ENCODE data around the gene ARHGAP35. TPM values are rescaled to one million over a fixed set of nuclear protein-coding genes. Genes with fewer than 3 reads are reported as not detected.
A peak's percentile ranks its signal among the peaks of the same experiment; 100 is the strongest.
"Not testable (repeated sequence)": the region's sequence is repeated elsewhere in the genome, so short reads cannot be mapped to it uniquely, and the experiment has no call there.

The ARHGAP35 gene
- total RNA-seq, 1 experiment from 2014 or later: 49.5 TPM

- Histone ChIP-seq H3K4me3 (no peak overlapping the region), H3K27me3 (no peaks in the 10 kb centered on the region), H3K4me1 (peaks cover 16% of the 10 kb centered on the region), H3K9me3 (replicated peaks) (no peaks in the 10 kb centered on the region), H3K36me3 (no peaks in the 10 kb centered on the region; the same call in 1 of the 2 replicates), H3K27ac (no peak overlapping the region)
- DNase-seq: no peak
Measured at GRCh38 chr19:46875234-46875633, 14.4 kb downstream of the ARHGAP35 start.

- Histone ChIP-seq H3K4me3 (no peak overlapping the region), H3K36me3 (no peaks in the 10 kb centered on the region; the same call in 1 of the 2 replicates), H3K27ac (no peak overlapping the region), H3K4me1 (peaks cover 16% of the 10 kb centered on the region), H3K9me3 (replicated peaks) (no peaks in the 10 kb centered on the region), H3K27me3 (no peaks in the 10 kb centered on the region)
- no peak for DNase-seq
Measured at GRCh38 chr19:46875657-46876056, 14.9 kb downstream of the ARHGAP35 start.

DNA sequence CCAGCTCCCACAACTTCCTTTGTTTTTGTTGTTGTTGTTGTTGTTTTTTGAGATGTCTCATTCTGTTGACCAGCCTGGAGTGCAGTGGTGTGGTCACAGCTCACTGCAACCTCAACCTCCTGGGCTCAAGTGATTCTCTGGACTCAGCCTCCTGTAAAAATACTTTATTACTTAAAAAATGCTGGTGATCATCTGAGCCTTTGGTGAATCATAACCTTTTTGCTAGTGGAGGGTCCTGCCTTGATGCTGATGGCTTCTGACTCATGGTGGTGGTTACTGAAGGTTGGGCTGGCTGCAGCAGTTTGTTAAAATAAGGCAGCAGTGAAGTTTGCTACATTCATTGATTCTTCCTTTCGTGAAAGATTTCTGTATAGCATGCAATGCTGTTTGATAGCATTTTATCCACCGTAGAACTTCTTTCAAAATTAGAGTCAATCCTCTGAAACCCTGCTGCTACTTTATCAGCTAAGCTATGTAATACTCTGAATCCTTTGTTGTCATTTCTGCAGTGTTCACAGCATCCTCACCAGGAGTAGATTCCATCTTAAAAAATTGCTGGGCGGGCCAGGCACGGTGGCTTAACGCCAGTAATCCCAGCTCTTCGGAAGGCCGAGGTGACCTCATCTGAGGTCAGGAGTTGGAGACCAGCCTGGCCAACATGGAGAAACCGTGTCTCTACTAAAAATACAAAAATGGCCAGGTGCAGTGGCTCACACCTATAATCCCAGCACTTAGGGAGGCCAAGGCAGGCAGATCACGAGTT lies 18.0 kb downstream of the ARHGAP35 start:
- Histone ChIP-seq H3K27ac (peak overlapping the region; percentile 30), H3K36me3 (no peaks in the 10 kb centered on the region; the same call in 1 of the 2 replicates), H3K27me3 (no peaks in the 10 kb centered on the region), H3K4me1 (peaks cover 16% of the 10 kb centered on the region), H3K9me3 (replicated peaks) (no peaks in the 10 kb centered on the region), H3K4me3 (no peak overlapping the region)
- DNase-seq: peak; percentile 48 to 50

DNA sequence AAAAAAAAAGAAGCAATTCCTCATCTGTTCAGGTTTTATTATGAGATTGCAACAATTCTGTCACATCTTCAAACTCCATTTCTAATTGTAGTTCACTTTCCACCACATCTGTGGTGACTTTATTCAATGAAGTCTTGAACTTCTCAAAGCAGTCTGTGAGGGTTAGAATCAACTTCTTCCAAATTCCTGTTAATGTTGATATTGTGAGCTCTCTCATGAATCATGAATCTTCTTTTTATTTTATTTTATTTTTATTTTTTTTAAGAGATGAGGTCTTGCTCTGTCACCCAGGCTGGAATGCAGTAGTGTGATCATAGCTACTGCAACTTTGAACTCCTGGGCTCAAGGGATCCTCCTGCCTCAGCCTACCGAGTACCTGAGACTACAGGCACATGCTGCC lies 19.6 kb downstream of the ARHGAP35 start:
- DNase-seq: no peak
- H3K27ac ChIP-seq: no peak overlapping the region

DNA sequence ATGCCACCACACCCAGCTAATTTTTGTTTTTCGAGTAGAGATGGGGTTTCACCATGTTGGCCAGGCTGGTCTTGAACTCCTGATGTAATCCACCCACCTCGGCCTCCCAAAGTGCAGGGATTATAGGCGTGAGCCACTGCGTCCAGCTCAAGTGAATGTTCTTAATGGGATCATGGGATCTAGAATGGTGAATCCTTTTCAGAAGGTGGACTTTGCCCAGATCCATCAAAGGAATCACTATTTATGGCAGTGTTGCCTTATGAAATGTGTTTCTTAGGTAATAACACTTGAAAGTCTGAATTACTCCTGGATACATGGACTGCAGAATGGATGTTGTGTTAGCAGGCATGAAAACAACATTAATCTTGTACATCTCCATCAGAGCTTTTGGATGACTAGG lies 20.3 kb downstream of the ARHGAP35 start:
- Histone ChIP-seq H3K27ac (no peak overlapping the region), H3K36me3 (no peaks in the 10 kb centered on the region; the same call in 1 of the 2 replicates), H3K9me3 (replicated peaks) (no peaks in the 10 kb centered on the region), H3K4me1 (peaks cover 13% of the 10 kb centered on the region), H3K4me3 (no peak overlapping the region), H3K27me3 (no peaks in the 10 kb centered on the region)
- DNase-seq: no peak

More for the DNA sequence above, 19.6 kb downstream of the ARHGAP35 start:
- H3K4me3 ChIP-seq: no peak overlapping the region
- H3K27me3 ChIP-seq: no peaks in the 10 kb centered on the region
- H3K4me1 ChIP-seq: peaks cover 13% of the 10 kb centered on the region
- no peaks in the 10 kb centered on the region; the same call in 1 of the 2 replicates for H3K36me3 ChIP-seq
- no peaks in the 10 kb centered on the region for H3K9me3 ChIP-seq (replicated peaks)

DNA sequence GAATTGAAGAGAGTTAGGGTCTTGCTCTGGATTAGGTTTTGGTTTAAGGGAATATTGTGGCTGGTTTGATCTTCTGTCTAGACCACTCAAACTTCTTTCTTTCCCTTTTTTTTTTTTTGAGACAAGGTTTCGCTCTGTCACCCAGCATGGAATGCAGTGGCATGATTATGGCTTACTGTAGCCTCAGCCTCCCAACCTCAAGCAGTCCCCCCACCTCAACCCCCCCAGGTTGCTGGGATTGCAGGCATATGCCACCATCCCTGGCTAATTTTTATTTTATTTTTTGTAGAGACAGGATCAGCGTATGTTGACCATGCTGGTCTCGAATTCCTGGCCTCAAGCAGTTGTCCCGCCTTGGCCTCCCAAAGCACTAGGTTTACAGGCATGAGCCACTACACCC lies 21.2 kb downstream of the ARHGAP35 start:
- no peak overlapping the region for H3K4me3 ChIP-seq
- H3K27me3 ChIP-seq: no peaks in the 10 kb centered on the region
- no peak for DNase-seq
- H3K9me3 ChIP-seq (replicated peaks): no peaks in the 10 kb centered on the region
- H3K27ac ChIP-seq: no peak overlapping the region
- H3K36me3 ChIP-seq: no peaks in the 10 kb centered on the region
- peaks cover 13% of the 10 kb centered on the region for H3K4me1 ChIP-seq

DNA sequence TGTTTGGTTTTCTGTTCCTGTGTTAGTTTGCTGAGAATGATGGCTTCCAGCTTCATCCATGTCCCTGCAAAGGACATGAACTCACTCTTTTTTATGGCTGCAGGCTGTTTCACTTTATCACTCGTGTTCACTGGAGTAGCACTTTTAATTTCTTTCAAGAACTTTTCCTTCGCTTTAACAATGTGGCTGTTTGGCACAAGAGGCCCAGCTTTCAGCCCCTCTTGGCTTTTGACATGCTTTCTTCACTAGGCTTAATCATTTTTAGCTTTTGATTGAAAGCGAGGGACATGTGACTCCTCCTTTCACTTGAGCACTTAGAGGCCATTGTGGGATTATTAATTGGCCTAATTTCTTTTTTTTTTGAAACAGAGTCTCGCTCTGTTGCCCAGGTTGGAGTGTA lies 22.0 kb downstream of the ARHGAP35 start:
- H3K27ac ChIP-seq; H3K36me3 ChIP-seq; H3K27me3 ChIP-seq; H3K4me3 ChIP-seq; H3K9me3 ChIP-seq (replicated peaks); DNase-seq: not testable (repeated sequence)
- peaks cover 13% of the 10 kb centered on the region for H3K4me1 ChIP-seq

DNA sequence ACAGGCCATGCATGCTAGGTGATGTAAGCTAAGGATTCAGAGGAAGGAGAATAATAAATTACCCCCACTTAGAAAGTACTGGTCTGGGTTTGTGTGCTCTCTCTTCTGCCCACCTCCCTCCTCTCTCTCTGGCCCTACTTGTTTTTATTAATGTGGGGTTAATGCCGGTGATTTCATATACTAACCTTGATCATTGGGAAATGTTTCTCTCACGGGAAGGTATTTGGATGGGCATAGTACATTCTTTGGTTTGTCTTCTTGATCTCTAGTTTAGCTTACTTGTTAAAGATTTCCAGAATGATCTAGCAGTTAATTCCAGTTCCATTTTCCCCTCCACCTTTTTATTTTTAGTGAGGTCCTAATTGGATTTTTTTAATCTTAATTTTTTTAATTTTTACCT lies 24.6 kb downstream of the ARHGAP35 start:
- no peaks in the 10 kb centered on the region for H3K9me3 ChIP-seq (replicated peaks)
- H3K27me3 ChIP-seq: no peaks in the 10 kb centered on the region
- no peaks in the 10 kb centered on the region for H3K36me3 ChIP-seq
- no peaks in the 10 kb centered on the region for H3K4me1 ChIP-seq
- no peak for DNase-seq
- no peak overlapping the region for H3K4me3 ChIP-seq
- H3K27ac ChIP-seq: no peak overlapping the region

- no peak overlapping the region for H3K27ac ChIP-seq
- H3K9me3 ChIP-seq (replicated peaks): no peaks in the 10 kb centered on the region
- 0 out of 2 replicates have a peak, but pooled peaks cover 2% of the 10 kb centered on the region for H3K4me1 ChIP-seq
- DNase-seq: no peak
- no peaks in the 10 kb centered on the region for H3K36me3 ChIP-seq
- no peak overlapping the region for H3K4me3 ChIP-seq
- H3K27me3 ChIP-seq: no peaks in the 10 kb centered on the region
Measured at GRCh38 chr19:46886546-46887239, 25.9 kb downstream of the ARHGAP35 start.

DNA sequence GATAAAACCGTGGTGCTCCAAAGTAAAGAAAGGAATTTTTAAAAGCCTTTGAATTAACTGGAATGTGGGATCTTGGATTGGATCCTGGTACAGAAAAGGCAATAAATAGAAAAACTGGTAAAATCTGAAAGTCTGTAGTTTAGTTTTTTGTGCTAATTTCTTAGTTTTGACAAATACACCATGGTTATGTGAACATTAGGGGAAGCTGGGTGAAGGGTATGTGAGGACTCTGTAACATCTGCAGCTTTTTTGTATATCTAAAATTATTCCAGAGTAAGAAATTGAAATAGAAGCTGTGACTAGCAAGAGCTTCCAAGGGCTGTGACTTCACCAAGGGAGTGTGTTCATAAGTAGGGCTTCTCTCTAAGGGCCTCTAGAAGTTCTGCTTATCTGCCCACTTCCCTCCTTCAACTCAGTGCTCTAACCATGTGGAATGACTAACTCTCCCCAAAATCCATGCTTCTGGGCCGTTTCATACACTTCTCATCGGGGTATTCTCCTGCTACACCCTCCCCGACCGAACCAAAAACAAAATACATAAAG lies 26.5 kb downstream of the ARHGAP35 start:
- no peak for DNase-seq
- Histone ChIP-seq H3K4me1 (0 out of 2 replicates have a peak, but pooled peaks cover 2% of the 10 kb centered on the region), H3K9me3 (replicated peaks) (no peaks in the 10 kb centered on the region), H3K27ac (no peak overlapping the region), H3K36me3 (no peaks in the 10 kb centered on the region), H3K27me3 (no peaks in the 10 kb centered on the region), H3K4me3 (no peak overlapping the region)

- no peak overlapping the region for H3K27ac ChIP-seq
- no peak for DNase-seq
- H3K27me3 ChIP-seq: no peaks in the 10 kb centered on the region
- H3K4me1 ChIP-seq: peaks cover 7% of the 10 kb centered on the region
- no peaks in the 10 kb centered on the region; the same call in 1 of the 2 replicates for H3K36me3 ChIP-seq
- H3K4me3 ChIP-seq: no peak overlapping the region
- no peaks in the 10 kb centered on the region for H3K9me3 ChIP-seq (replicated peaks)
Measured at GRCh38 chr19:46890423-46891170, 29.8 kb downstream of the ARHGAP35 start.

DNA sequence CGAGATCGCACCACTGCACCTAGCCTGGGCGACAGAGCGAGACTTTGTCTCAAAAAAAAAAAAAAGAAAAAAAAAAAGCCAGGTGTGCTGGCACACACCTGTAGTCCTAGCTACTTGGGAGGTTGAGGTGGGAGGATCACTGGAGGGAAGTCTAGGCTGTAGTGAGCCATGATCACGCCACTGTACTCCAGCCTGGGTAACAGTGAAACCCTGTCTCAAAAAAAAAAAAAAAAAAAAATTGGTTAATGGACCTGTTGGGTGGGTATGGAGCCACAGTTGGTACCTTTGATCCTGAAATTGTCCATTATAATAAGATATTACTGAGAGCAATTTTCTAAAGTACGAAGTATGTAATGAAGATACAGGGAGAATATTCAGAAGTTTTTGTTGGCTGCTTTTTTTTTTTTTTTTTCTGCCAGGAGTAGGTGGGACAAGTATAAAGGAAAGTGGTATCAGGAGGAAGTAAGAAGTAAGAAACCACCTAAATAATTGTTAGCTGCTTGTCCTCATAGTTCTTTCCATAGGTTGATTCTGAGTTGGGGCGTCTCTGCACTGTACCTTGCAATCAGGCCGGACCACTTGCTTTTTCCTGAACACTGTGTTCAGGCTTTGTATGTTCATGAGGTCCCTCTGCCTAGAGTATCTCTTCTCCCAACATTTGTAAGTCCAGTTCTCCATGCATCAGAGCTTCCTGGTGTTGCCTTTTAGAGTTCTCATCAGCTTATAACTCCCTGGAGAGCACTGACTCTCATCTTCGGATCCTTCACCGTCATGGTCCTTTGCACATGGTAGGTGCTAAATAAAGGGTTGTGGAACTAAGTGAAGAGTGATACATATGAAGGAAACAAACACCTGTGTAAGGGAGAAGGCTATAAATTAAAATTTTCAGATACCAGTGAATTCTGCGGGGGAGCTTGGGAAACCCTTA lies 31.7 kb downstream of the ARHGAP35 start:
- H3K4me1 ChIP-seq: peaks cover 17% of the 10 kb centered on the region

GRCh38 chr19:46896076-46896794 lies 35.4 kb downstream of the ARHGAP35 start:
- no peak overlapping the region for H3K4me3 ChIP-seq
- H3K27ac ChIP-seq: no peak overlapping the region
- peaks cover 21% of the 10 kb centered on the region for H3K4me1 ChIP-seq
- H3K9me3 ChIP-seq (replicated peaks): no peaks in the 10 kb centered on the region
- no peaks in the 10 kb centered on the region; the same call in 1 of the 2 replicates for H3K36me3 ChIP-seq
- peak; percentile 91 to 95 for DNase-seq
- H3K27me3 ChIP-seq: no peaks in the 10 kb centered on the region

More for the DNA sequence above, 31.7 kb downstream of the ARHGAP35 start:
- no peak overlapping the region for H3K4me3 ChIP-seq
- no peak overlapping the region for H3K27ac ChIP-seq
- no peaks in the 10 kb centered on the region; the same call in 1 of the 2 replicates for H3K36me3 ChIP-seq
- DNase-seq: no peak
- H3K9me3 ChIP-seq (replicated peaks): no peaks in the 10 kb centered on the region
- H3K27me3 ChIP-seq: no peaks in the 10 kb centered on the region

Measured in SJCRH30 (cell line).